Panc1 (cell line): Measurements from ENCODE around the gene ITLN2.

Experiments used
- CTCF ChIP-seq: fragments of 450-650 bp; IDR thresholded peaks from 2 replicates; pipeline ENCODE4 v1.5.1; 2017; ENCODE audit warnings: mild to moderate bottlenecking
- REST ChIP-seq, 2 experiments: IDR thresholded peaks; 2 replicates each; pipeline ENCODE4 v1.6.1; 2011 to 2012; ENCODE audit warnings: low read depth in 2 of 2, control low read depth in 1 of 2, low read length in 1 of 2, mild to moderate bottlenecking in 1 of 2, moderate library complexity in 1 of 2; ENCODE audit not compliant: insufficient read depth in 1 of 2
- SIN3A ChIP-seq: IDR thresholded peaks from 2 replicates; pipeline ENCODE4 v1.6.1; 2012; ENCODE audit warnings: low read depth, mild to moderate bottlenecking, low read length, moderate library complexity, borderline replicate concordance; ENCODE audit not compliant: insufficient read depth
- TCF7L2 ChIP-seq: IDR thresholded peaks from 2 replicates; pipeline ENCODE4 v1.6.1; 2011; ENCODE audit warnings: mild to moderate bottlenecking, low read depth, low read length, inconsistent platforms

DNA sequence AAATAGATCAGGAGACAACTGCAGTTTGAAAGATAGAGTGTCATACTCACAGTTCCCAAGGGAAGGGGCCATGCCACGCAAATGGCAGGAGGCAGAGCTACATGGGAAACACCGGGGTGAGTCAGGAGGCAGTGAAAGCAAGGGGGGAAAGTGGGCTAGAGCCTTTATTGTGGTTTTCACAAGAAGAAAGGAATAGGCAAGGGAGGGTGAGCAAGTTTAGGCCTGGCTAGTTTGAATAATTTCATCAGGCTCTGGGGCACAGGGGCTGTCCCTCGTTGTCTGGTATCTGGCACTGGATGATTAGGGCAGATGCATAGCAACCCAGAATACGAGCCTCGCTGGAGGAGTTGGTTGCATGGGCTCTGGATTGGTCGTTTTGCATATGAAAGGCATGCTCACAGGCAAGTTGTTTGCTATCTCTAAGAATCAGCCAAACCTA is 17.0 kb upstream of the ITLN2 start:
- TF ChIP-seq CTCF = no peak
- no peak for TF ChIP-seq REST (IDR thresholded peaks at IDR 0.05; ENCODE audit: insufficient read depth in 1 of 2, low read depth in 2 of 2, low read length in 1 of 2)
- TF ChIP-seq TCF7L2 = no peak
- TF ChIP-seq SIN3A = no peak
